Effector memory CD8-positive, alpha-beta T cell (primary cell): ENCODE results near the gene CBFA2T3.

Experiments
- ATAC-seq: fragments of 150-1000 bp; cut with Tn5 transposase; replicated peaks from 2 replicates; pipeline ENCODE4 v1.10.0; 2021; ENCODE audit warnings: mild to moderate bottlenecking, moderate library complexity
- DNase-seq, 3 experiments: peaks; one replicate each; pipeline ENCODE4 v3.0.0; 2021
- H3K27ac Mint-ChIP-seq, 2 donors: one replicate each; pipeline ENCODE4 v1.8.0; 2022; ENCODE audit warnings: mild to moderate bottlenecking in 2 of 2, mixed read lengths in 2 of 2, moderate library complexity in 2 of 2
- H3K27me3 Mint-ChIP-seq, 2 donors: one replicate each; pipeline ENCODE4 v1.8.0; 2022; ENCODE audit warnings: mixed read lengths in 2 of 2
- H3K36me3 Mint-ChIP-seq: one replicate; pipeline ENCODE4 v1.8.0; 2022; ENCODE audit warnings: mild to moderate bottlenecking, moderate library complexity, mixed read lengths; ENCODE audit not compliant: insufficient read depth
- H3K4me1 Mint-ChIP-seq, 2 donors: one replicate each; pipeline ENCODE4 v1.8.0; 2022; ENCODE audit warnings: low read depth in 2 of 2, mixed read lengths in 2 of 2
- H3K4me3 Mint-ChIP-seq, 2 donors: one replicate each; pipeline ENCODE4 v1.8.0; 2022; ENCODE audit warnings: mild to moderate bottlenecking in 2 of 2, mixed read lengths in 2 of 2, moderate library complexity in 2 of 2
- H3K9me3 Mint-ChIP-seq, 2 donors: one replicate each; pipeline ENCODE4 v1.8.0; 2022; ENCODE audit warnings: mixed read lengths in 2 of 2

Gene CBFA2T3

GRCh38 chr16:88863426-88863825, 113.6 kb downstream of the CBFA2T3 start:
- no peaks in the 10 kb centered on the region for H3K9me3 Mint-ChIP-seq
- peaks cover 2 to 4% of the 10 kb centered on the region in 2 donors for H3K4me1 Mint-ChIP-seq
- H3K36me3 Mint-ChIP-seq: peaks cover 7% of the 10 kb centered on the region
- no peak overlapping the region for H3K4me3 Mint-ChIP-seq
- H3K27me3 Mint-ChIP-seq: peaks cover under 1 to 3% of the 10 kb centered on the region in 2 donors
- no peak for DNase-seq
- no peak for ATAC-seq
- H3K27ac Mint-ChIP-seq: no peak overlapping the region

- DNase-seq: no peak
- Mint-ChIP-seq H3K4me3 (no peak overlapping the region), H3K27ac (no peak overlapping the region), H3K36me3 (peaks cover 8% of the 10 kb centered on the region), H3K27me3 (no peaks in the 10 kb centered on the region), H3K9me3 (no peaks in the 10 kb centered on the region), H3K4me1 (peaks cover 7 to 9% of the 10 kb centered on the region in 2 donors)
- ATAC-seq: no peak
These were observed 114.0 kb downstream of the CBFA2T3 start for GRCh38 chr16:88862968-88863367.

GRCh38 chr16:88861359-88861758, 115.6 kb downstream of the CBFA2T3 start:
- no peak overlapping the region for H3K4me3 Mint-ChIP-seq
- peaks cover 21% of the 10 kb centered on the region for H3K36me3 Mint-ChIP-seq
- DNase-seq (no peak), ATAC-seq (no peak)
- no peak overlapping the region for H3K27ac Mint-ChIP-seq
- H3K27me3 Mint-ChIP-seq: no peaks in the 10 kb centered on the region
- H3K4me1 Mint-ChIP-seq: peaks cover 13 to 15% of the 10 kb centered on the region in 2 donors
- no peaks in the 10 kb centered on the region for H3K9me3 Mint-ChIP-seq

- H3K27me3 Mint-ChIP-seq: no peaks in the 10 kb centered on the region
- ATAC-seq (no peak), DNase-seq (no peak)
- H3K27ac Mint-ChIP-seq: no peak overlapping the region
- H3K36me3 Mint-ChIP-seq: peaks cover 21% of the 10 kb centered on the region
- H3K9me3 Mint-ChIP-seq: no peaks in the 10 kb centered on the region
- no peak overlapping the region for H3K4me3 Mint-ChIP-seq
- H3K4me1 Mint-ChIP-seq: peaks cover 21% of the 10 kb centered on the region in 2 donors
These were observed 117.5 kb downstream of the CBFA2T3 start for GRCh38 chr16:88859381-88860091.

GRCh38 chr16:88857728-88858339, 119.2 kb downstream of the CBFA2T3 start:
- DNase-seq (peak; percentile 62 to 65 (median 64)), ATAC-seq (peak; percentile 54)
- no peaks in the 10 kb centered on the region for H3K27me3 Mint-ChIP-seq
- peaks cover 21% of the 10 kb centered on the region for H3K36me3 Mint-ChIP-seq
- peak overlapping the region; percentile 96 to 98 for H3K4me3 Mint-ChIP-seq
- peak overlapping the region; percentile 82 to 93 for H3K27ac Mint-ChIP-seq
- no peaks in the 10 kb centered on the region for H3K9me3 Mint-ChIP-seq
- peaks cover 21% of the 10 kb centered on the region in 2 donors for H3K4me1 Mint-ChIP-seq

GRCh38 chr16:88856828-88857727, 119.9 kb downstream of the CBFA2T3 start, which contains the start of the genes GALNS and TRAPPC2L:
GALNS (minus strand) TSS chr16:88856947; CDS start chr16:88856877, 70 bp downstream.
TRAPPC2L (plus strand) TSS chr16:88857127; CDS start chr16:88857151, 24 bp downstream.
- H3K9me3 Mint-ChIP-seq: no peaks in the 10 kb centered on the region
- peaks cover 21 to 22% of the 10 kb centered on the region in 2 donors for H3K4me1 Mint-ChIP-seq
- H3K36me3 Mint-ChIP-seq: peaks cover 18% of the 10 kb centered on the region

GRCh38 chr16:88856122-88856827, 120.7 kb downstream of the CBFA2T3 start:
- no peaks in the 10 kb centered on the region for H3K9me3 Mint-ChIP-seq
- H3K27ac Mint-ChIP-seq: peak overlapping the region; percentile 35 to 93
- H3K36me3 Mint-ChIP-seq: peaks cover 19% of the 10 kb centered on the region

More at GRCh38 chr16:88856828-88857727, 119.9 kb downstream of the CBFA2T3 start, which contains the start of the genes GALNS and TRAPPC2L:
- peak; percentile 99 for DNase-seq
- H3K27ac Mint-ChIP-seq: peak within 1 kb of the TSS; percentile 82 to 93
- H3K27me3 Mint-ChIP-seq: no peaks in the 10 kb centered on the region
- ATAC-seq: peak; percentile 86
- H3K4me3 Mint-ChIP-seq: peak within 1 kb of the TSS; percentile 96 to 98

GRCh38 chr16:88855736-88856121, 121.3 kb downstream of the CBFA2T3 start:
- ATAC-seq: no peak
- H3K27me3 Mint-ChIP-seq: no peaks in the 10 kb centered on the region
- H3K36me3 Mint-ChIP-seq: peaks cover 20% of the 10 kb centered on the region
- H3K9me3 Mint-ChIP-seq: no peaks in the 10 kb centered on the region
- peak overlapping the region; percentile 35 for H3K27ac Mint-ChIP-seq
- H3K4me1 Mint-ChIP-seq: peaks cover 21 to 23% of the 10 kb centered on the region in 2 donors
- peak overlapping the region; percentile 72 to 77 for H3K4me3 Mint-ChIP-seq
- no peak for DNase-seq

More at GRCh38 chr16:88856122-88856827, 120.7 kb downstream of the CBFA2T3 start:
- H3K4me3 Mint-ChIP-seq: peak overlapping the region; percentile 96 to 98
- peaks cover 21 to 23% of the 10 kb centered on the region in 2 donors for H3K4me1 Mint-ChIP-seq
- ATAC-seq (peak; percentile 54), DNase-seq (peak; percentile 7 to 27 (median 8))
- H3K27me3 Mint-ChIP-seq: no peaks in the 10 kb centered on the region

- Mint-ChIP-seq H3K4me1 (peaks cover 20 to 21% of the 10 kb centered on the region in 2 donors), H3K4me3 (peak overlapping the region; percentile 72 to 77), H3K27me3 (no peaks in the 10 kb centered on the region), H3K9me3 (no peaks in the 10 kb centered on the region), H3K36me3 (peaks cover 21% of the 10 kb centered on the region), H3K27ac (peak overlapping the region; percentile 16 to 77)
- DNase-seq (no peak), ATAC-seq (no peak)
These were observed 121.8 kb downstream of the CBFA2T3 start for GRCh38 chr16:88855176-88855575.

- Mint-ChIP-seq H3K4me3 (peak overlapping the region; percentile 72 to 77), H3K4me1 (peaks cover 20 to 21% of the 10 kb centered on the region in 2 donors), H3K27me3 (no peaks in the 10 kb centered on the region), H3K36me3 (peaks cover 22% of the 10 kb centered on the region), H3K27ac (peak overlapping the region; percentile 16 to 77), H3K9me3 (no peaks in the 10 kb centered on the region)
- ATAC-seq (peak; percentile 16), DNase-seq (peak; percentile 16 to 29 (median 23))
These were observed 122.5 kb downstream of the CBFA2T3 start for GRCh38 chr16:88854306-88855111.

- H3K27me3 Mint-ChIP-seq: no peaks in the 10 kb centered on the region
- peak overlapping the region in 1 of 2 donors; percentile 35 for H3K27ac Mint-ChIP-seq
- DNase-seq (no peak), ATAC-seq (no peak)
- peaks cover 26% of the 10 kb centered on the region for H3K36me3 Mint-ChIP-seq
- no peak overlapping the region for H3K4me3 Mint-ChIP-seq
- no peaks in the 10 kb centered on the region for H3K9me3 Mint-ChIP-seq
- H3K4me1 Mint-ChIP-seq: peaks cover 18 to 19% of the 10 kb centered on the region in 2 donors
These were observed 123.6 kb downstream of the CBFA2T3 start for GRCh38 chr16:88853325-88853941.
